GM10248 (cell line): Measurements from ENCODE around the gene IAH1.

Experiments used
- CTCF ChIA-PET: fragments of 300-600 bp; sonication (Branson Sonifier 250); formaldehyde crosslinking; extraction: SDS; loops from one replicate; lab custom pipeline; 2021; ENCODE audit warnings: antibody characterized with exemption; lab: Yijun Ruan, JAX
- POLR2A ChIA-PET: fragments of 350-650 bp; sonication (Branson Sonifier 250); formaldehyde crosslinking; extraction: SDS; loops from one replicate; lab custom pipeline; 2020; ENCODE audit warnings: antibody characterized with exemption; lab: Yijun Ruan, JAX
- DNase-seq: peaks from one replicate; pipeline ENCODE4 v3.0.0; 2012; ENCODE audit errors: extremely low spot score
- TF ChIP-seq, protein P1 (sequence below): IDR thresholded peaks from 2 replicates; pipeline ENCODE4 v1.5.1; 2012; ENCODE audit warnings: mild to moderate bottlenecking, low read depth; ENCODE audit errors: extremely low read depth, missing control alignments, control extremely low read depth

Gene IAH1

DNA sequence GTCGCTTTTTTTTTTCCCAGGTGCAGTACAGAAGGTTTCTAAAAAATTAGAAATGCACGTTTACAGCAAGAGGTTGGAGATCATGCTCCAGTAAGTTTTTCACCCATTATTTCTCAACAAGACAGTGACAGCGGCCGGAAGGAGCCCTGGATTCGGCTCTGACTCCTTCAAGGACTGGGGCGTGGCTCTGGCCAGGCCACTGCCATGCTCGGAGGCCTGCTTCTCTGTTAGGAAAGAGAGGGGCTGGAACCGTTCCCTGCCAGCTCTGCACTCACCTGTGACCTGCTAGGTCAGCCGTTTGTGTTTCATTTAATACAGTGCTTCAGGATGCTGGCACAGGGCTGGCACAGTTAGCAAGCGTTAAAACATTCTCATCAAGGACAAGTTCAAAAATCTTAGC, 6.7 kb upstream of the IAH1 start:
- POLR2A ChIA-PET: no interaction called here
- TF ChIP-seq, protein P1, sequence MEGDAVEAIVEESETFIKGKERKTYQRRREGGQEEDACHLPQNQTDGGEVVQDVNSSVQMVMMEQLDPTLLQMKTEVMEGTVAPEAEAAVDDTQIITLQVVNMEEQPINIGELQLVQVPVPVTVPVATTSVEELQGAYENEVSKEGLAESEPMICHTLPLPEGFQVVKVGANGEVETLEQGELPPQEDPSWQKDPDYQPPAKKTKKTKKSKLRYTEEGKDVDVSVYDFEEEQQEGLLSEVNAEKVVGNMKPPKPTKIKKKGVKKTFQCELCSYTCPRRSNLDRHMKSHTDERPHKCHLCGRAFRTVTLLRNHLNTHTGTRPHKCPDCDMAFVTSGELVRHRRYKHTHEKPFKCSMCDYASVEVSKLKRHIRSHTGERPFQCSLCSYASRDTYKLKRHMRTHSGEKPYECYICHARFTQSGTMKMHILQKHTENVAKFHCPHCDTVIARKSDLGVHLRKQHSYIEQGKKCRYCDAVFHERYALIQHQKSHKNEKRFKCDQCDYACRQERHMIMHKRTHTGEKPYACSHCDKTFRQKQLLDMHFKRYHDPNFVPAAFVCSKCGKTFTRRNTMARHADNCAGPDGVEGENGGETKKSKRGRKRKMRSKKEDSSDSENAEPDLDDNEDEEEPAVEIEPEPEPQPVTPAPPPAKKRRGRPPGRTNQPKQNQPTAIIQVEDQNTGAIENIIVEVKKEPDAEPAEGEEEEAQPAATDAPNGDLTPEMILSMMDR: no peak
- CTCF ChIA-PET: no interaction called here
- no peak for DNase-seq

DNA sequence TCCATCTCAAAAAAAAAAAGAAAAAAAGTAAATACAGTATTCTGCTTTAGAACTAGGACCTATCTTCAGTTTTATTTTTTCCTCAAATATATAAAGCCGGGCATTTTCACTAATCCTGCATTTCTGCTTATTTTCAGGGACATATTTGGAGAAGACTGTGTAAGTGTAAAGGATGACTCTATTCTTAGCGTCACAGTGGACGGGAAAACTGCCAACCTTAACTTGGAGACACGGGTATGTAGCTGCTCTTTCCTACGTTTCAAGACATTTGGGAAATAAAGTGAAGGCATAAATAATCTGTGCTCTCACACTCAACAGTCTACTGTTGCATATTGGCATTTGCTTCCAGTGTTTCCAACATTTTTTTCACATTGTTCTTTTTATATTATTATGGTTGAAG, 3.1 kb upstream of the IAH1 start:
- no peak for DNase-seq
- CTCF ChIA-PET: interaction anchor here (1.0 kb wide), 1 partner anchor 9 kb away, joined by 3 read pairs; no protein-coding TSS in a partner anchor
- TF ChIP-seq, protein P1: no peak
- POLR2A ChIA-PET: no interaction called here

DNA sequence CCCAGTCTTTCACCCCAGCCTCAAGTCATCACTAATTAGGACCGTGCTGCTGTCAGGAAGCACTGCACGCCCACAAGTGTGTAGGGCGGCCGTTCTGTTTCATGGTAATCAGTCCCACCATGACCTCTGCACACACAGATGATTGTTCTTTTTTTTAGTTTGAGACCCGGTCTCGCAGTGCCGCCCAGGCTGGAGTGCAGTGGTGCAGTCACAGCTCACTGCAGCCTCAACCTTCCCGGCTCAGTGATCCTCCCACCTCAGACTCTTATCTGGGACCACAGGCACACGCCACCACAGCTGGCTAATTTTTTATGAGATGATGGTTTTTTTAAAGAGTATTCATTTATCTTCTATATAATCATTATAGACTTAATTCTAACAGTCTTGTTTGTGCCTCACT, 1.8 kb upstream of the IAH1 start:
- ChIA-PET POLR2A (no interaction called here), CTCF (interaction anchor here (1.0 kb wide), 1 partner anchor 19 kb away, joined by 3 read pairs; no protein-coding TSS in a partner anchor)

DNA sequence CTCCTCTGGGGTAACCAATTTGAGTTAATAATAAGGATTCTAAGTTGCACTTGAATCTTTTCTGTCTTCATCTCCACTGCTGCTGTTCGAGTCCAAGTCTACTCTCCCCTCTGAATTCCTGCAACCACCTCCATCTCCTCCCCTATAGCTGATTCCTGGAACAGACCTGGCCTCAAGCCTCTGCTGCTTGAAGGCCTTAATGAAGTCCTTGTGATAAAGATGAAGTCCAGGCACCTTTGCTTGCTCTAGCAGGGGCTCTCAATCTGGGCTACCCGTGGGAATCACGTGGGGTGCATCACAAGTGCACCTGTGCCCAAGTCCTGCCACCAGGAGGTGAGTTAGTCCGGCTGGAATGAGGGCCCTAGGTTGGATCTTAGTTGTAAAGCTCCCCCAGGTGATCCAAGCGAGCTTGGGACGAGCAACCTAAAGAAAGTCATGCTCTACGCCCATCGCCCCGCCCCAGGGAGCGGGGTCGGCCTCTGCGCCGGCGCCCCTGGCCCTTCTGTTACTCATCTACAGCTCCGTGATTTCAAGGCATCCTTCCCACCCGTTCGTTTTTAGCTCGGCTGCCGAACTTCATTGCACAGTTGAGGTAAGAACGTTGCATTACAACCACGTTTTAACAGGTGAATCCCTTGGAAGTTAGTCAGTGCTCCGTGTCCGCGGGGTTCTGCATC, 905 bp upstream of the IAH1 start:
- POLR2A ChIA-PET: interaction anchor here (0.6 to 0.8 kb wide), 2 partner anchors 10 to 330 kb away, joined by 3 read pairs; no protein-coding TSS in a partner anchor
- TF ChIP-seq, protein P1: no peak
- CTCF ChIA-PET: interaction anchor here (0.6 to 1.2 kb wide), 4 partner anchors 8 to 82 kb away, joined by 3 read pairs; partner anchors contain the start of gene ADAM17
- no peak for DNase-seq

More for the DNA sequence above, 1.8 kb upstream of the IAH1 start:
- no peak for DNase-seq
- TF ChIP-seq, protein P1: no peak

DNA sequence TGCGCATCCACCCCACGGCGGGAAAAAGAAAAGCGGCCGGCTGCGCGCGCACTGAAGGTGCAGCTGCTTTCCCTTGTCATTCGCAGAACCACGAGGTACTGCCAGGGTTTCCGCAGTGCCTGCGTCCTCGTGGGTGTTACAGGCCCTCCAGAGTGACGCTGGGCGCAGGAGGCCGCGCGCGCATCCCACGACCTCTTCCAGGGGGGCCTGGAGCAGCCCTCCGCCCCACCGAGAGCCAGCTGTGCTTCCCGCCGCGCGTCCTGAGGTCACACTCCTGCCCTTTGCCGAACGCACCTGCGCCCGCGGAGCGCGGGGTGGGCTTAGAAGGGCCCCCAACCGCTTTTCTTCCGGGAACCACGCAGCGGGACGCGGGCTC, 378 bp upstream of the IAH1 start:
- ChIA-PET POLR2A (interaction anchor here (0.8 kb wide), 1 partner anchor 9 kb away, joined by 3 read pairs; no protein-coding TSS in a partner anchor), CTCF (interaction anchor here (0.6 to 1.2 kb wide), 3 partner anchors 7 to 82 kb away, joined by 3 read pairs; partner anchors contain the start of gene ADAM17)
- peak; percentile 53 for DNase-seq
- TF ChIP-seq, protein P1: no peak

DNA sequence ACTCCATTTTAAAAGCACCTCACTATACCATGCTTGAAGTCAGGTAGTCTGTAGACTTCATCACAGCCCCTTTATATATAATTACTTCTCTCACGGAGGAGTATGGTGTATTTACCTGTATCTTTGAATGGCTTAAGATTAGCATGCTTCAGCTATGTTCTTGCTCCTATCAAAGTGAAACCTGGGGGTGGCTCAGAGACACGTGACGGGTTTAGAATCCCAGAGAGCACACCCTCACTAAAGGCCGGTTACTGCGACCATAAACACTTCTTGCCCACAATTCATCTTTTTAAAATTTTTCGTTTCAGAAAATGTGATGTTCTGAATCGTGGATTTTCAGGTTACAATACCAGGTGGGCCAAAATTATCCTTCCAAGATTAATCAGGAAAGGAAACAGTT, 3.6 kb downstream of the IAH1 start:
- TF ChIP-seq, protein P1: no peak
- no peak for DNase-seq
- POLR2A ChIA-PET: no interaction called here
- CTCF ChIA-PET: interaction anchor here (0.9 kb wide), 1 partner anchor 15 kb away, joined by 3 read pairs; no protein-coding TSS in a partner anchor
